ENCODE measurements around the gene ZNF488.

Gene ZNF488

GRCh38 chr10:47366181-47366631 lies 17.9 kb downstream of the ZNF488 start:
- DNase-seq (ENCODE audit: low spot score), result no peak

DNA sequence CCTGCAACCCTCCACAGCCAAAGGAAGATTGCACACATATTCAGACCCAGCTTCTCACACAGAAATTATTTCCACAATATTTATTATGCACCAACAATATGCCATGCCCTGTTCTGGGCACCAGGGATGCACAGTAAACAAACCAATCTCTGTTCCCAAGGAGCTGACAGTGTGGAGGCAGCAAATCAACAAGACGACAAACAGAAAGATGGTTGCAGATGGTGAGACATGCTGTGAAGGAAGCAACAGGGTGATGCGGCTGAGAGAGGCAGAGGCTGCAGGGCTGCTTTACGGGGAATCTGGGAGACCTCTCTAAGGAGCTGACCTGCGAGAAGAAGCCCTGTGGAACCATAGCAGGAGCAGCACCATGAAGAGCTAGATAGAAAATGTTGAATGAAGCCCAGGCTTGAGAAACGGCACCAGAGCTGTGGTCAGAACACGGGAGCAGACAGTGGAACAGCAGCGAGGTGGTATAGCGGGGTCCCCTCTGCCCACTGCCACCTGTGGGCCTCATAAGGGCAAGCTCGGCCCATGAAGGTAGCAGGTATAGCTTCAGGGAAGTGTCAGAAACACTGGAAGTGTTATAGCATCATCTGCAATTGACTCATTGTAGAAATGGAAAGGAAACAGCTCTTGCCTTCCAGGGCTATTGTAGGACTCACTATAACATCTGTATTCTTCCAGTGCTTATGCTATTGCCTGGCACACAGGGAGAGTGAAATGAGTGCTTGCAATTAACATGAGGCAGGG lies 18.5 kb downstream of the ZNF488 start:
- DNase-seq (ENCODE audit: low spot score), result no peak

GRCh38 chr10:47364911-47365310 lies 19.2 kb downstream of the ZNF488 start:
- no peak for DNase-seq (ENCODE audit: low spot score)

- no peak for DNase-seq (ENCODE audit: low spot score)
These were observed 19.7 kb downstream of the ZNF488 start for GRCh38 chr10:47364366-47364765.

DNA sequence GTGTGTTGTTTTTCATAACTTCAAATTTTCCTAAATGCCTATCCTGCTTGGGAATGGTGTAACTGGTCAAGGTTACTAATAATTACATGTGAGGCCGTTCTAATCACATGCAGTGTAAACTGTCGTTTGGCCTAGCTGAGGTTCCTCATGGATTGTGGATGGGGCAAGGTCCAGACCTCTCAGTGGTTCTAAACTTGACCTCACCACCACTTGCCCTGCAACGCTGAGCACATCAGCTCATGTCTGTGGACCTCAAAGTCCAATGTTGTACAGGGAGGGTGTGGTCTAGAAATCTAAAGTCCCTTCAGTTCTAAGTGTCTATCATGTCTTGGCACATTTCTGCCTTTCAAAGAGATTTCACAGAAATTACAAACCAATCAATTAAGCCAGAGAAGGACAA lies 20.3 kb downstream of the ZNF488 start:
- DNase-seq (ENCODE audit: low spot score), result no peak

DNA sequence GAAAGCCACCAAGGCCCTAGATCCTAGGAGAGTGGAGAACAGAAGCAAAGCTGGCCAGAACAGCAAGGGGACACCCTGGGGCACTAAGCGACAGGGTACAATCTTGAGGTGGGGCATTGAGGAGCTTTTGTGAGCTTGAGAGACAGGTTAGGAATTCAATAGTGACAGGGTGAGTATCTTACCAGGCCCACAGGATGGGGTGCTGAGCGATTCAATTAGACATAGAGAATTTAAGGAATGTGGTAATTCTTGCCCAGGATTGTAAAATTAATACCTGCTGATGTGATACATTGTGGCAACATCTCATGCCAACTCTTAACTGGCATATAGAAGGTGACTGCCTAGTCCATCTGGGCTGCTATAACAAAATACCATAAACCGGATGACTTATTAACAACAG lies 21.9 kb downstream of the ZNF488 start:
- DNase-seq (ENCODE audit: low spot score), result no peak

GRCh38 chr10:47361293-47361692 lies 22.8 kb downstream of the ZNF488 start:
- DNase-seq (ENCODE audit: low spot score), result peak; percentile 38

GRCh38 chr10:47360419-47361040 lies 23.6 kb downstream of the ZNF488 start:
- no peak for DNase-seq (ENCODE audit: low spot score)

DNA sequence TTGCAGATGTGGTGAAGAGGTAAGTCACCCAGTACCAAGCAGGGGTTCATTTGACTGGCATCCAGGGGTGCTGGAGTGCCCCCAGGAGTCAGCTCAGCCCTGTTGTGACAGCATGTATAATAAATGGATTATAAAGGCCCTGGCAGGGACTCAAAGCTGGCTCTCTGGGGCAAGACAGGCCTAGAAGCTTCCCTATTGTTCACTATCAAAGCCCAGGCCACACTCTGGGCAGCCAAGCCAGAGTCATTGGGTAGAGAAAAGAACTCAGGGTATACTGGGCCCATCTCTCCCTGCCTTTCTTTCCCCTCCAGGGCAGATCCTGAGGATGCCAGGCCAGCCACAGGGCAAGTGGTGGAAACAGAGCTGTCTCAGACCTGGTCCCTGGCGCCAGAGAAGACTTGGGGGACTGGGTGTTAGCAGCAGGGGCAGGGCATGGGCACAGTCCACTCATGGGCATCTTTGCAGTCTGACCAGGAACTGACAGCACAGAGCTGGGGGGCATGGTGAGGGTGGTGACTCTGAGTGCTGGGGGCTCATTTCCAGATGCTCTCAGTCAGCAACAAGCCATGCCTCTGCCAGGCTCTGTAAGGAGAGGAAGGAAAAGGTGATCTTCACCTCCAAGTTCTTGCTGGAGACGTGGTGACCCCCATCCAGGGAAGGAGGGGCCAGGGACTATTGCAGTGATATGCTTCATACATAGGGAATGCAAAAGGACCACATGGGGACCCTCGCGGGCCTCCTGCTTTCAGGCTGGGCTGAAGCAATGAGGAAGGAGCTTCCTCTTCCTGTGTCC lies 24.3 kb downstream of the ZNF488 start:
- DNase-seq (ENCODE audit: low spot score), result no peak

GRCh38 chr10:47359101-47359500 lies 25.0 kb downstream of the ZNF488 start:
- no peak for DNase-seq (ENCODE audit: low spot score)

DNA sequence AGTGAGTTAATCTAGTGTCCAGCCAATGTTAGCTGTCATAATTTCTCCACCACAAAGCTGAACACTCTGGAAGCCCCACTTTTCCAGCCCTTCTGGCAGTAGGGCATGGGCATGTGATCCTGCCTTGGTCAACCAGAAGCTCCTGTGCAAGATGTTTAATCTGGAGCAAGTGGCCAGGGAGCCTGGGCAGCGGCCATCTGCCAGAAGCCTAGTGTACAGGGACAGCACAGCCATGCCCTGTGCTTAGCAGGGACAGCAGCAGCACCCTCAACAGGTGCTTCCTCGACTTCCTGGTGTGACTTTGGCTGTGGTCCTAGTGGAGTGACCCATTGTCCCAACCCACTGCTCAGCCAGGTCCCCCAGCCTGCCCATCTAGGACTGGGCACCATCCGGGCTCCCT lies 25.6 kb downstream of the ZNF488 start:
- no peak for DNase-seq (ENCODE audit: low spot score)

DNA sequence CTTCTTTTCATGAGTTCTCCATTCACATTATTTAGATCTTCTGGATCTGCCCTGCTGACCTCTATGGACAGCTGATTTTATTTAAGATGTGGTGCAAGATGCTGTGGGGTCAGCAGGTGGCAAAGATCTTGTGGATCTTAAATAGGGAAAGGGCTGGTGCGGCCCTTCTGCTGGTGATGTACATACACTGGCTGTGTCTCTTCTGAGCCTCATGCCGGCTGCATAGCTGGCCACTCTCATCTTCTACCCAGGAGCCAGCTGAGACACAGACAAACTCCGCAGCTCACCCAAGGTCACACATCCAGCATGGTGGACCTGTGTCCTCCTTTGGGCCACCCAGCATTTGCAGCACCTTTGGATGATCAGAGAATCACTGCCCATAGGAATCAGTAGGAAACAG lies 26.2 kb downstream of the ZNF488 start:
- no peak for DNase-seq (ENCODE audit: low spot score)

GRCh38 chr10:47357131-47357582 lies 26.9 kb downstream of the ZNF488 start:
- DNase-seq (ENCODE audit: low spot score), result no peak

- DNase-seq (ENCODE audit: low spot score), result no peak
These were observed 27.4 kb downstream of the ZNF488 start for GRCh38 chr10:47356708-47357107.

- no peak for DNase-seq (ENCODE audit: low spot score)
These were observed 29.2 kb downstream of the ZNF488 start for GRCh38 chr10:47354900-47355299.

- no peak for DNase-seq (ENCODE audit: low spot score)
These were observed 29.9 kb downstream of the ZNF488 start for GRCh38 chr10:47354165-47354564.

GRCh38 chr10:47353351-47353750 lies 30.7 kb downstream of the ZNF488 start:
- no peak for DNase-seq (ENCODE audit: low spot score)

DNA sequence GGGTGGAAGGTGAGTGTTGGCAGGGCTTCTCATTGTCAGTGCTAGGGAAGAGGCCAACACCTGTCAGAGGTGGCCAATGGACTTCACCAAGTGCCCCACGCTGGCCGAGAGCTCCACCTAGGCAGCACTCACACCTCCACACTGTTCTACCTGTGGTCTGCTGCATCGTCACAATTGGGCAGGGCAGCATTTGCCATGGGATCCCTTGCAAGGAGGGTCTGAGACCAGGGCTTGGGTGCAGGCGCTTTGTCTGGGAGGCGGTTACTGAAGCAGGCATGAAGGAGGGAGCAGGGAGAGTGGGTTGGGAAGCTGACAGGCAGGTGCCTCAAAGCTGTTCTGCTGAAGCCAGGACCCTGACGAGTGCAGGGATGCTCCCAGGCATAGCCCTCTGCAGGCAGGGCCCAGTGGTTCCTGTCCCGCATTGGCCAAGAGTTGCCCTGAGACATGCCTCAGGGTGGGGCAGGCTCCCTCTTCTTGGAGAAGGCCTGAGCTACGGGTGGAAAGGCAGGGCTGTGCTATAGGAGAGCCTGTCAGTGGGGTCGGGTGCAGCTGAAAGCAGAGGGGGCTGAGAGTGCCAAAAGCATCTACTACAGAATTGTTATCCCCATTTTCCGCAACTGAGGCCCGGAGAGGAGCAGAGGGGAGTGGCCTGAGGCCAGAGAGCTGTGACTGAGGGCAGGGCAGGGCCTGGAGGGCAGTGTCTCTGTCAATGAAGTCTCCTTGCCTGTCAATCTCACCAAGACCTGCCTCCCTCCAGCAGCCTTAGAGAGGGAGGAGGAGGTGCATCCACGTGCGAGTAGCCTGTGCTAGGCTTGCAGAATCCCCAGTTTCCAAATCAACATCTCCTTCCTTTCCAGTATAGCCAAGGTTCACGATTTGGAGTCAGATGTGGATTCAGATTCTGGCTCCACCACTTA lies 31.9 kb downstream of the ZNF488 start:
- DNase-seq (ENCODE audit: low spot score), result no peak

DNA sequence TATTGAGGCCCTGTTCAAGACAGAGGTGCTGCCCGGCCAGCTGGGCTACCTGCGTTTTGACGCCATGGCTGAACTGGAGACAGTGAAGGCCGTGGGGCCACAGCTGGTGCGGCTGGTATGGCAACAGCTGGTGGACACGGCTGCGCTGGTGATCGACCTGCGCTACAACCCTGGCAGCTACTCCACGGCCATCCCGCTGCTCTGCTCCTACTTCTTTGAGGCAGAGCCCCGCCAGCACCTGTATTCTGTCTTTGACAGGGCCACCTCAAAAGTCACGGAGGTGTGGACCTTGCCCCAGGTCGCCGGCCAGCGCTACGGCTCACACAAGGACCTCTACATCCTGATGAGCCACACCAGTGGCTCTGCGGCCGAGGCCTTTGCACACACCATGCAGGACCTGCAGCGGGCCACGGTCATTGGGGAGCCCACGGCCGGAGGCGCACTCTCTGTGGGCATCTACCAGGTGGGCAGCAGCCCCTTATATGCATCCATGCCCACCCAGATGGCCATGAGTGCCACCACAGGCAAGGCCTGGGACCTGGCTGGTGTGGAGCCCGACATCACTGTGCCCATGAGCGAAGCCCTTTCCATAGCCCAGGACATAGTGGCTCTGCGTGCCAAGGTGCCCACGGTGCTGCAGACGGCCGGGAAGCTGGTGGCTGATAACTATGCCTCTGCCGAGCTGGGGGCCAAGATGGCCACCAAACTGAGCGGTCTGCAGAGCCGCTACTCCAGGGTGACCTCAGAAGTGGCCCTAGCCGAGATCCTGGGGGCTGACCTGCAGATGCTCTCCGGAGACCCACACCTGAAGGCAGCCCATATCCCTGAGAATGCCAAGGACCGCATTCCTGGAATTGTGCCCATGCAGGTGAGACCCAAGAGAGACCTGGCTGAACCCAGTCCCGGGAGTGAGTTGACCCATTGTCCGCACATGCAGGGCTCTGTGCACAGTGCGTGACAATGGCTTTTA lies 33.1 kb downstream of the ZNF488 start:
- no peak for DNase-seq (ENCODE audit: low spot score)

DNA sequence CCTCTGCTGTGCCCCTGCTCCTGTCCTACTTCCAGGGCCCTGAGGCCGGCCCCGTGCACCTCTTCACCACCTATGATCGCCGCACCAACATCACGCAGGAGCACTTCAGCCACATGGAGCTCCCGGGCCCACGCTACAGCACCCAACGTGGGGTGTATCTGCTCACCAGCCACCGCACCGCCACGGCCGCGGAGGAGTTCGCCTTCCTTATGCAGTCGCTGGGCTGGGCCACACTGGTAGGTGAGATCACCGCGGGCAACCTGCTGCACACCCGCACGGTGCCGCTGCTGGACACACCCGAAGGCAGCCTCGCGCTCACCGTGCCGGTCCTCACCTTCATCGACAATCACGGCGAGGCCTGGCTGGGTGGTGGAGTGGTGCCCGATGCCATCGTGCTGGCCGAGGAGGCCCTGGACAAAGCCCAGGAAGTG lies 34.1 kb downstream of the ZNF488 start:
- no peak for DNase-seq (ENCODE audit: low spot score)

- no peak for DNase-seq (ENCODE audit: low spot score)
These were observed 34.6 kb downstream of the ZNF488 start for GRCh38 chr10:47349516-47349915.

Measured in germinal center (tissue), 1 donor.